Measurements from ENCODE around the gene ARHGAP5.

Gene ARHGAP5

GRCh38 chr14:32099473-32099872 is 22.4 kb downstream of the ARHGAP5 start:
- Mint-ChIP-seq H3K27ac (no peak overlapping the region), H3K4me1 (no peaks in the 10 kb centered on the region), H3K9me3 (no peaks in the 10 kb centered on the region), H3K36me3 (ENCODE audit: low read depth) (peaks cover 63% of the 10 kb centered on the region), H3K27me3 (ENCODE audit: low read depth, poor library complexity) (no peaks in the 10 kb centered on the region), H3K4me3 (no peak overlapping the region)
- no peak for TF ChIP-seq CTCF (IDR thresholded peaks at IDR 0.05)
- DNase-seq: no peak

GRCh38 chr14:32100175-32100574 is 23.1 kb downstream of the ARHGAP5 start:
- no peaks in the 10 kb centered on the region for H3K27me3 Mint-ChIP-seq (ENCODE audit: low read depth, poor library complexity)
- no peak overlapping the region for H3K4me3 Mint-ChIP-seq
- H3K9me3 Mint-ChIP-seq: no peaks in the 10 kb centered on the region
- TF ChIP-seq CTCF (IDR thresholded peaks at IDR 0.05): no peak
- no peaks in the 10 kb centered on the region for H3K4me1 Mint-ChIP-seq
- no peak for DNase-seq
- no peak overlapping the region for H3K27ac Mint-ChIP-seq
- H3K36me3 Mint-ChIP-seq (ENCODE audit: low read depth): peaks cover 67% of the 10 kb centered on the region

GRCh38 chr14:32102152-32102787 is 25.2 kb downstream of the ARHGAP5 start:
- peaks cover 67% of the 10 kb centered on the region for H3K36me3 Mint-ChIP-seq (ENCODE audit: low read depth)
- H3K9me3 Mint-ChIP-seq: no peaks in the 10 kb centered on the region
- no peaks in the 10 kb centered on the region for H3K27me3 Mint-ChIP-seq (ENCODE audit: low read depth, poor library complexity)
- TF ChIP-seq CTCF (IDR thresholded peaks at IDR 0.05): no peak
- no peaks in the 10 kb centered on the region for H3K4me1 Mint-ChIP-seq
- DNase-seq: no peak
- H3K27ac Mint-ChIP-seq: no peak overlapping the region
- H3K4me3 Mint-ChIP-seq: no peak overlapping the region

GRCh38 chr14:32102968-32103367 is 25.9 kb downstream of the ARHGAP5 start:
- TF ChIP-seq CTCF (IDR thresholded peaks at IDR 0.05): no peak

GRCh38 chr14:32104308-32104707 is 27.2 kb downstream of the ARHGAP5 start:
- peaks cover 48% of the 10 kb centered on the region for H3K36me3 Mint-ChIP-seq (ENCODE audit: low read depth)

More at GRCh38 chr14:32102968-32103367, 25.9 kb downstream of the ARHGAP5 start:
- no peak for DNase-seq
- peaks cover 60% of the 10 kb centered on the region for H3K36me3 Mint-ChIP-seq (ENCODE audit: low read depth)
- no peak overlapping the region for H3K27ac Mint-ChIP-seq
- H3K4me3 Mint-ChIP-seq: no peak overlapping the region
- H3K4me1 Mint-ChIP-seq: no peaks in the 10 kb centered on the region
- no peaks in the 10 kb centered on the region for H3K27me3 Mint-ChIP-seq (ENCODE audit: low read depth, poor library complexity)
- no peaks in the 10 kb centered on the region for H3K9me3 Mint-ChIP-seq

More at GRCh38 chr14:32104308-32104707, 27.2 kb downstream of the ARHGAP5 start:
- Mint-ChIP-seq H3K27me3 (ENCODE audit: low read depth, poor library complexity) (no peaks in the 10 kb centered on the region), H3K4me1 (no peaks in the 10 kb centered on the region), H3K9me3 (no peaks in the 10 kb centered on the region), H3K4me3 (no peak overlapping the region), H3K27ac (no peak overlapping the region)
- TF ChIP-seq CTCF (IDR thresholded peaks at IDR 0.05): no peak
- no peak for DNase-seq
